Caco-2 (cell line): ENCODE results near the gene EXOC6B. TPM values are rescaled to one million over a fixed set of nuclear protein-coding genes. Genes with fewer than 3 reads are reported as not detected.

Source experiments
- BruUV-seq: library from RNA; stranded (reverse); fragments of 400-500 nt; replicated peaks from 2 replicates; lab custom pipeline; 2021; lab: Mats Ljungman, UMichigan
- CTCF ChIA-PET: fragments of 300-600 bp; sonication (Branson Sonifier 250); formaldehyde crosslinking; loops from one replicate; lab custom pipeline; 2022; ENCODE audit warnings: antibody characterized with exemption; lab: Charles Lee
- POLR2A ChIA-PET: fragments of 300-600 bp; sonication (Branson Sonifier 250); formaldehyde crosslinking; loops from one replicate; lab custom pipeline; 2022; ENCODE audit warnings: antibody characterized with exemption; lab: Charles Lee
- DNase-seq, 2 experiments: peaks; one replicate each; pipeline versions ENCODE4 v3.0.0 to v3.0.0-alpha.2; 2020 to 2022
- H3K27me3 ChIP-seq: replicated peaks from 2 replicates; pipeline ENCODE4 v1.6.0; 2011; ENCODE audit warnings: low read length; ENCODE audit not compliant: control insufficient read depth, insufficient read depth
- H3K36me3 ChIP-seq: 2 replicates; pipeline ENCODE4 v1.5.1; 2011; ENCODE audit warnings: low read length; ENCODE audit not compliant: control insufficient read depth, insufficient read depth
- H3K4me1 ChIP-seq: fragments of 250-450 bp; sonication (Bioruptor Pico); 2 replicates; pipeline ENCODE4 v1.5.1; 2020; ENCODE audit warnings: mild to moderate bottlenecking
- H3K4me3 ChIP-seq: 2 replicates; pipeline ENCODE4 v1.5.1; 2011; ENCODE audit warnings: low read depth, mild to moderate bottlenecking, control low read depth, low read length
- H3K9me3 ChIP-seq: fragments of 250-450 bp; sonication (Bioruptor Pico); 2 replicates; pipeline ENCODE4 v1.5.1; 2020; ENCODE audit warnings: mild to moderate bottlenecking, moderate library complexity
- H3K27ac Mint-ChIP-seq: one replicate; pipeline ENCODE4 v1.8.0; 2022; ENCODE audit warnings: mixed read lengths; ENCODE audit not compliant: unreplicated experiment
- H3K27me3 Mint-ChIP-seq: one replicate; pipeline ENCODE4 v1.8.0; 2022; ENCODE audit warnings: mixed read lengths; ENCODE audit not compliant: insufficient read depth, unreplicated experiment
- H3K36me3 Mint-ChIP-seq: one replicate; pipeline ENCODE4 v1.8.0; 2022; ENCODE audit warnings: mild to moderate bottlenecking, mixed read lengths; ENCODE audit not compliant: insufficient read depth, unreplicated experiment
- H3K4me1 Mint-ChIP-seq: one replicate; pipeline ENCODE4 v1.8.0; 2022; ENCODE audit warnings: low read depth, mixed read lengths; ENCODE audit not compliant: unreplicated experiment
- H3K4me3 Mint-ChIP-seq: one replicate; pipeline ENCODE4 v1.8.0; 2022; ENCODE audit warnings: mild to moderate bottlenecking, moderate library complexity, mixed read lengths; ENCODE audit not compliant: unreplicated experiment
- H3K9me3 Mint-ChIP-seq: one replicate; pipeline ENCODE4 v1.8.0; 2022; ENCODE audit warnings: mixed read lengths; ENCODE audit not compliant: unreplicated experiment
- intact Hi-C: fragments of 100-400 bp; cut with micrococcal nuclease; formaldehyde crosslinking; loops from one replicate; pipeline ENCODE4 v1.10.0; 2022; ENCODE audit not compliant: unreplicated experiment
- total RNA-seq: library from RNA; stranded (reverse); gene quantifications from 2 replicates; pipeline ENCODE4 v1.2.3, GENCODE V29; 2022
- TF ChIP-seq, protein P1 (sequence below), 2 experiments: fragments of 200-600 bp in 1 of 2; IDR thresholded peaks; 1 replicate in 1 of 2; 2 replicates in 1 of 2; pipeline versions ENCODE4 v1.5.1 to v1.8.0; 2011 to 2022; ENCODE audit warnings: antibody characterized with exemption in 1 of 2, control low read depth in 1 of 2, inconsistent platforms in 1 of 2, low read depth in 1 of 2, low read length in 1 of 2, mild to moderate bottlenecking in 1 of 2, moderate library complexity in 1 of 2; ENCODE audit not compliant: insufficient read depth in 1 of 2, severe bottlenecking in 1 of 2, unreplicated experiment in 1 of 2

EXOC6B gene
- total RNA-seq, 1 experiment from 2014 or later = 36.1 TPM

DNA sequence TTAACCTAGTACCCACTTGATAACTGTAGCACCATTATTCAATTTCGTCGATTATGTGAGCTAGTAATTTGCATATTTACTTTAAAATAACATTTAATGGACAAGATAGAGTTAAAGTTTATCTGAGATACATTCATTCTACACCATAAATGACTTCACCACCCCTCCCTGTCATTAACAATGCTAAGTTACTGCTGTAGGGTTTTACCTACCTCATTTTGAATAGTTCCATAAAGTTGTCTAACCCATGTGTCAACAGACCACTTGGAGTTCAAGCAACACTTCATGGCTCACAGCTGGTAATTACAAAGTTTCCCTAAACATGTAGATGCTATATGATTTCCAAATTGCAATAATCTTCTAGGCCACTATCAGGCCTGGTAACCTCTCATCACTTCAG is 550.7 kb downstream of the EXOC6B start:
- no peaks in the 10 kb centered on the region for H3K36me3 ChIP-seq
- no peaks in the 10 kb centered on the region for H3K27me3 ChIP-seq
- TF ChIP-seq, protein P1, sequence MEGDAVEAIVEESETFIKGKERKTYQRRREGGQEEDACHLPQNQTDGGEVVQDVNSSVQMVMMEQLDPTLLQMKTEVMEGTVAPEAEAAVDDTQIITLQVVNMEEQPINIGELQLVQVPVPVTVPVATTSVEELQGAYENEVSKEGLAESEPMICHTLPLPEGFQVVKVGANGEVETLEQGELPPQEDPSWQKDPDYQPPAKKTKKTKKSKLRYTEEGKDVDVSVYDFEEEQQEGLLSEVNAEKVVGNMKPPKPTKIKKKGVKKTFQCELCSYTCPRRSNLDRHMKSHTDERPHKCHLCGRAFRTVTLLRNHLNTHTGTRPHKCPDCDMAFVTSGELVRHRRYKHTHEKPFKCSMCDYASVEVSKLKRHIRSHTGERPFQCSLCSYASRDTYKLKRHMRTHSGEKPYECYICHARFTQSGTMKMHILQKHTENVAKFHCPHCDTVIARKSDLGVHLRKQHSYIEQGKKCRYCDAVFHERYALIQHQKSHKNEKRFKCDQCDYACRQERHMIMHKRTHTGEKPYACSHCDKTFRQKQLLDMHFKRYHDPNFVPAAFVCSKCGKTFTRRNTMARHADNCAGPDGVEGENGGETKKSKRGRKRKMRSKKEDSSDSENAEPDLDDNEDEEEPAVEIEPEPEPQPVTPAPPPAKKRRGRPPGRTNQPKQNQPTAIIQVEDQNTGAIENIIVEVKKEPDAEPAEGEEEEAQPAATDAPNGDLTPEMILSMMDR (IDR thresholded peaks at IDR 0.05; ENCODE audit: insufficient read depth in 1 of 2, low read depth in 1 of 2, low read length in 1 of 2, severe bottlenecking in 1 of 2, unreplicated experiment in 1 of 2) = no peak
- H3K4me3 ChIP-seq = no peak overlapping the region
- DNase-seq = no peak
- Mint-ChIP-seq H3K27ac (no peak overlapping the region), H3K4me3 (no peak overlapping the region), H3K9me3 (no peaks in the 10 kb centered on the region), H3K27me3 (no peaks in the 10 kb centered on the region), H3K36me3 (no peaks in the 10 kb centered on the region), H3K4me1 (peaks cover 18% of the 10 kb centered on the region)
- POLR2A ChIA-PET = no interaction called here
- BruUV-seq = no TSS peak
- peaks cover 11% of the 10 kb centered on the region for H3K4me1 ChIP-seq
- intact Hi-C loops = no loop called here
- CTCF ChIA-PET = no interaction called here
- H3K9me3 ChIP-seq = no peaks in the 10 kb centered on the region

DNA sequence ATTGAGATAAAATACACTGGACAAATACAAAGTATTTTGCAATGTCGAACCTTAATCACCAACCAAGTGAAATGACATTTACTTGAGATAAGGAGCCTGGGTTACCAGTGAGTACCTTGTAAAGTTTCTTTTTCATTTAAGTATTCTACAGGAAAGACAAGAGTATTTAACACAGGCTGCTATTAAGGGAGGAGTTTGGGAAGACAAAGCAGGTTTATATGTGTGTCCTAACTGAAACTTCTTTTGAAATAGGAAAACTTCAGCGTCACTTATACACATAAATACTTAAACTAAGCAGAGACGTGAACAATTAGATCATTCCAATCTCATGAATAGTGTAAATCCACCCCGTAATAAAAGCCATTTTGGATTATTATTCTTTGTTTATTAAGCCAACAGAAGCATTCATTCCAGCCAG is 551.4 kb downstream of the EXOC6B start:
- H3K36me3 Mint-ChIP-seq = no peaks in the 10 kb centered on the region

DNA sequence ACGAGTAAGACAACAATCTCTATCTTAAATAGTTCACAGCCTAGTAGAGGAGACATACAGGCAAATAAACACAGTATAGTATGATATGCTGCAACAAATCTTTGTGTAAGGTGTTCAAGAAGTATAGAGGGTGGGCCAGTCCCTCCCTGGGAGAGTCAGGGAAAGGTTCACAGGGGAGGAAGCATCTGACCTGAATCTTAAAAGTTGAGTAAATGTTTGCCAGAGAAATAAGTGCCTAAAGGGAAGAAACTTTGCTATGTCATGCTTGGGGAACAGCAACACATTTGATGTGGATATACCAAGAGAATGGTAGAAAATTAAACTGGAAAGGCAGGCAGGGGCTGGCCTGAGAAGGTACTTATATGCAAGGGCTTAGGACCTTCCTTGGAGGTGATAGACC is 552.4 kb downstream of the EXOC6B start:
- Histone ChIP-seq H3K27me3 (no peaks in the 10 kb centered on the region), H3K4me3 (no peak overlapping the region), H3K9me3 (no peaks in the 10 kb centered on the region), H3K36me3 (no peaks in the 10 kb centered on the region), H3K4me1 (peaks cover 11% of the 10 kb centered on the region)
- ChIA-PET CTCF (no interaction called here), POLR2A (no interaction called here)
- Mint-ChIP-seq H3K4me1 (peaks cover 18% of the 10 kb centered on the region), H3K9me3 (no peaks in the 10 kb centered on the region), H3K4me3 (no peak overlapping the region), H3K36me3 (no peaks in the 10 kb centered on the region), H3K27ac (no peak overlapping the region), H3K27me3 (no peaks in the 10 kb centered on the region)
- no peak for DNase-seq
- no TSS peak for BruUV-seq
- TF ChIP-seq, protein P1 (IDR thresholded peaks at IDR 0.05; ENCODE audit: insufficient read depth in 1 of 2, low read depth in 1 of 2, low read length in 1 of 2, severe bottlenecking in 1 of 2, unreplicated experiment in 1 of 2) = no peak
- intact Hi-C loops = no loop called here

More for the DNA sequence above, 551.4 kb downstream of the EXOC6B start:
- BruUV-seq = no TSS peak
- no peaks in the 10 kb centered on the region for H3K27me3 ChIP-seq
- H3K27me3 Mint-ChIP-seq = no peaks in the 10 kb centered on the region
- H3K9me3 ChIP-seq = no peaks in the 10 kb centered on the region
- DNase-seq = no peak
- H3K4me3 Mint-ChIP-seq = no peak overlapping the region
- intact Hi-C loops = no loop called here
- TF ChIP-seq, protein P1 (IDR thresholded peaks at IDR 0.05; ENCODE audit: insufficient read depth in 1 of 2, low read depth in 1 of 2, low read length in 1 of 2, severe bottlenecking in 1 of 2, unreplicated experiment in 1 of 2) = no peak
- peaks cover 11% of the 10 kb centered on the region for H3K4me1 ChIP-seq
- CTCF ChIA-PET = no interaction called here
- POLR2A ChIA-PET = no interaction called here
- no peaks in the 10 kb centered on the region for H3K9me3 Mint-ChIP-seq
- H3K36me3 ChIP-seq = no peaks in the 10 kb centered on the region
- no peak overlapping the region for H3K27ac Mint-ChIP-seq
- peaks cover 18% of the 10 kb centered on the region for H3K4me1 Mint-ChIP-seq
- no peak overlapping the region for H3K4me3 ChIP-seq
